ENCODE measurements around the gene OR4M1. TPM values are rescaled to one million over a fixed set of nuclear protein-coding genes. Genes with fewer than 3 reads are reported as not detected.

OR4M1 gene
- total and polyA plus RNA-seq, 9 of the 15 experiments (the other 6 are each of a cell fraction or from before 2014, with no cell fraction given) = not detected

GRCh38 chr14:19754172-19754571 is 19.1 kb upstream of the OR4M1 start:
- ATAC-seq (no peak), FAIRE-seq (no peak), DNase-seq (ENCODE audit: extremely low read depth in 1 of 4, low spot score in 3 of 4) (no peak)
- H3K4me3 ChIP-seq = no peak overlapping the region
- ChIA-PET CTCF (ENCODE audit: low intra/inter-chr PET ratio) (no interaction called here), POLR2A (no interaction called here)
- no peak overlapping the region for H2AFZ ChIP-seq (ENCODE audit: low read depth, low read length)
- no peak overlapping the region for H3K4me2 ChIP-seq (ENCODE audit: insufficient read depth, low read length)
- 0% methylated on average over 2 of the region's 2 CpGs for WGBS (ENCODE audit: insufficient coverage, low coverage, missing lambda C conversion rate)
- intact Hi-C loops (cut with micrococcal nuclease) (no loop called here), in situ Hi-C loops (cut with MboI) (no loop called here)
- no TSS peak for BruUV-seq (replicated peaks)
- H3K9me1 ChIP-seq (ENCODE audit: control insufficient read depth, insufficient read depth, low read length) = no peaks in the 10 kb centered on the region
- no peak overlapping the region for H3K27ac ChIP-seq (ENCODE audit: extremely low read depth, low read depth, low read length)
- H4K20me1 ChIP-seq (replicated peaks; ENCODE audit: control insufficient read depth, insufficient read depth, low read length) = no peaks in the 10 kb centered on the region
- H3K36me3 ChIP-seq (ENCODE audit: control insufficient read depth, insufficient read depth, low read length) = no peaks in the 10 kb centered on the region
- no peaks in the 10 kb centered on the region for H3K4me1 ChIP-seq (replicated peaks in 1 of 2; ENCODE audit: control insufficient read depth in 2 of 2, insufficient read depth in 2 of 2, low read length in 2 of 2)
- H3K9me3 ChIP-seq (replicated peaks; ENCODE audit: control insufficient read depth, insufficient read depth, low read depth, low read length) = no peaks in the 10 kb centered on the region
- no peaks in the 10 kb centered on the region for H3K27me3 ChIP-seq (ENCODE audit: control insufficient read depth in 2 of 2, insufficient read depth in 2 of 2, low read length in 2 of 2)
- no peaks in the 10 kb centered on the region for H3K79me2 ChIP-seq (ENCODE audit: control insufficient read depth, insufficient read depth, low read length)
- no peak for TF ChIP-seq POLR3A (IDR thresholded peaks at IDR 0.05; ENCODE audit: borderline replicate concordance, extremely low read depth, insufficient read depth, insufficient read length)
- TF ChIP-seq ELF4 (CRISPR knock-in tag; IDR thresholded peaks at IDR 0.05) = no peak
- no peak for TF ChIP-seq ZNF324 (CRISPR knock-in tag; IDR thresholded peaks at IDR 0.05)
- TF ChIP-seq, protein P1, sequence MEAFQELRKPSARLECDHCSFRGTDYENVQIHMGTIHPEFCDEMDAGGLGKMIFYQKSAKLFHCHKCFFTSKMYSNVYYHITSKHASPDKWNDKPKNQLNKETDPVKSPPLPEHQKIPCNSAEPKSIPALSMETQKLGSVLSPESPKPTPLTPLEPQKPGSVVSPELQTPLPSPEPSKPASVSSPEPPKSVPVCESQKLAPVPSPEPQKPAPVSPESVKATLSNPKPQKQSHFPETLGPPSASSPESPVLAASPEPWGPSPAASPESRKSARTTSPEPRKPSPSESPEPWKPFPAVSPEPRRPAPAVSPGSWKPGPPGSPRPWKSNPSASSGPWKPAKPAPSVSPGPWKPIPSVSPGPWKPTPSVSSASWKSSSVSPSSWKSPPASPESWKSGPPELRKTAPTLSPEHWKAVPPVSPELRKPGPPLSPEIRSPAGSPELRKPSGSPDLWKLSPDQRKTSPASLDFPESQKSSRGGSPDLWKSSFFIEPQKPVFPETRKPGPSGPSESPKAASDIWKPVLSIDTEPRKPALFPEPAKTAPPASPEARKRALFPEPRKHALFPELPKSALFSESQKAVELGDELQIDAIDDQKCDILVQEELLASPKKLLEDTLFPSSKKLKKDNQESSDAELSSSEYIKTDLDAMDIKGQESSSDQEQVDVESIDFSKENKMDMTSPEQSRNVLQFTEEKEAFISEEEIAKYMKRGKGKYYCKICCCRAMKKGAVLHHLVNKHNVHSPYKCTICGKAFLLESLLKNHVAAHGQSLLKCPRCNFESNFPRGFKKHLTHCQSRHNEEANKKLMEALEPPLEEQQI (IDR thresholded peaks at IDR 0.05) = no peak
- TF ChIP-seq MIER1 (IDR thresholded peaks at IDR 0.05; ENCODE audit: low read depth) = no peak
- TF ChIP-seq NUFIP1 (IDR thresholded peaks at IDR 0.05; ENCODE audit: partially characterized antibody) = no peak
- TF ChIP-seq TAF7 (tag; IDR thresholded peaks at IDR 0.05) = no peak
- no peak for TF ChIP-seq TCF3 (CRISPR knock-in tag; IDR thresholded peaks at IDR 0.05)
- TF ChIP-seq NR4A1 (CRISPR knock-in tag; IDR thresholded peaks at IDR 0.05) = no peak
- no peak for TF ChIP-seq NR4A1 (tag; IDR thresholded peaks at IDR 0.05)
- no peak for TF ChIP-seq RUNX1 (IDR thresholded peaks at IDR 0.05; ENCODE audit: low read depth)
- no peak for TF ChIP-seq FOXM1 (IDR thresholded peaks at IDR 0.05; ENCODE audit: low read depth)
- no peak for TF ChIP-seq FOXM1 (CRISPR knock-in tag; IDR thresholded peaks at IDR 0.05; ENCODE audit: low read depth)
- no peak for TF ChIP-seq ZHX1 (conservative IDR thresholded peaks at IDR 0.05; ENCODE audit: low read length)
- TF ChIP-seq OTX1 (CRISPR knock-in tag; IDR thresholded peaks at IDR 0.05) = no peak
- TF ChIP-seq PCBP2 (IDR thresholded peaks at IDR 0.05; ENCODE audit: low read depth, low read length, poor library complexity, severe bottlenecking) = no peak
- TF ChIP-seq GTF2E2 (tag; IDR thresholded peaks at IDR 0.05) = no peak
- no peak for TF ChIP-seq TBP (optimal IDR thresholded peaks at IDR 0.05; ENCODE audit: low read depth, low read length)
- no peak for TF ChIP-seq NCOA4 (IDR thresholded peaks at IDR 0.05; ENCODE audit: partially characterized antibody)
- TF ChIP-seq IFI16 (CRISPR knock-in tag; IDR thresholded peaks at IDR 0.05) = no peak
- no peak for TF ChIP-seq EGR1 (conservative IDR thresholded peaks at IDR 0.05)
- no peak overlapping the region for H3K9ac ChIP-seq (ENCODE audit: insufficient read depth in 1 of 2, low read depth in 2 of 2, low read length in 2 of 2)
